H1 (cell line): ENCODE measurements around the gene GSK3B.

Source experiments
- BRCA1 ChIP-seq: IDR thresholded peaks from 2 replicates; pipeline ENCODE4 v1.6.1; 2012; ENCODE audit warnings: low read depth, low read length, improper control_type of control experiment
- CTCF ChIP-seq, 3 experiments: IDR thresholded peaks; 1 replicate in 2 of 3; 2 replicates in 1 of 3; pipeline versions ENCODE4 v1.5.1 to v1.6.1; 2011; ENCODE audit warnings: low read length in 3 of 3, mild to moderate bottlenecking in 3 of 3, inconsistent platforms in 2 of 3, low read depth in 1 of 3, moderate library complexity in 1 of 3; ENCODE audit not compliant: insufficient read depth in 1 of 3; ENCODE audit errors: control extremely low read depth in 1 of 3
- JUN ChIP-seq: IDR thresholded peaks from 2 replicates; pipeline ENCODE4 v1.6.1; 2011; ENCODE audit warnings: low read depth, mild to moderate bottlenecking, improper control_type of control experiment, low read length
- MAX ChIP-seq: IDR thresholded peaks from 2 replicates; pipeline ENCODE4 v1.6.1; 2012; ENCODE audit warnings: inconsistent platforms
- POLR2A ChIP-seq, 2 experiments: IDR thresholded peaks; 1 replicate in 1 of 2; 2 replicates in 1 of 2; pipeline ENCODE4 v1.6.1; 2011; ENCODE audit warnings: low read depth in 2 of 2, low read length in 2 of 2, mild to moderate bottlenecking in 2 of 2; ENCODE audit errors: control extremely low read depth in 1 of 2
- POLR2AphosphoS5 ChIP-seq: IDR thresholded peaks from 2 replicates; pipeline ENCODE4 v1.6.1; 2011; ENCODE audit warnings: low read depth, low read length
- TAF1 ChIP-seq: IDR thresholded peaks from 2 replicates; pipeline ENCODE4 v1.6.1; 2011; ENCODE audit warnings: mild to moderate bottlenecking, low read depth, low read length

- TF ChIP-seq POLR2A (IDR thresholded peaks at IDR 0.05; ENCODE audit: control extremely low read depth in 1 of 2, low read depth in 2 of 2, low read length in 2 of 2) = no peak
- no peak for TF ChIP-seq CTCF (IDR thresholded peaks at IDR 0.05; ENCODE audit: control extremely low read depth in 1 of 3, insufficient read depth in 1 of 3, low read depth in 1 of 3, low read length in 3 of 3)
- no peak for TF ChIP-seq BRCA1
- TF ChIP-seq TAF1 = no peak
- no peak for TF ChIP-seq JUN
- no peak for TF ChIP-seq MAX
- no peak for TF ChIP-seq POLR2AphosphoS5
Observed at GRCh38 chr3:119815716-119816115, 278.5 kb downstream of the GSK3B start.
